ENCODE measurements around the gene HSBP1. TPM values are rescaled to one million over a fixed set of nuclear protein-coding genes. Genes with fewer than 3 reads are reported as not detected.
A peak's percentile ranks its signal among the peaks of the same experiment; 100 is the strongest.

The HSBP1 gene
- total RNA-seq, 1 donor from 2014 or later: 175 TPM

DNA sequence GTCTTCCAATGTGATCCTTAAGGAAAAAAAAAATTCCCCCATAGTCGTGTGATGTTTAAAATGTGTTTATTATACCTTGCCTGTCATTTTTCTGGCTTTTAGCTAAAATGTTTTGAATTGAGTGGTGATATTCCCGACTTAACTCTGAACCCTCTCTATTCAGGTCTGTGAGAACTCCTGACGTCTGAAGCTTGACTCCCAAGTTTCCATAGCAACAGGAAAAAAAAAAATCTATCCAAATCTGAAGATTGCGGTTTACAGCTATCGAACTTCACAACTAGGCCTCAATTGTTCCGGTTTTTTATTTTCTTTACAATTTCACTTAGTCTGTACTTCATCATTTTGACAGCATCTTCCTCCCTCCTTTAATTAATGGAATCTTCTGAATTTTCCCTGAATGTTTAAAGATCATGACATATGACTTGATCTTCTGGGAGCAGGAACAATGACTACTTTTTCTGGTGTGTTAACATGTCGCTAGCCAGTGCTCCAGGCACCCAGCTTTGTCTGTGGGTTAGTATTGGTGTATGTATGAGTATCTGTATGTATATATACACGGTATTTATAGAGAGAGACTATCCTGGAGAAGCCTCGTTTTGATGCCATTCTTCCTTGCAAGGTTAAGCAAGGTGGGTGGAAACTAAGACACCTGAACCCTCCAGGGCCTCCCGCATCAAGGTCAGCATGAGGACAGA, 12.8 kb upstream of the HSBP1 start:
- no peaks in the 10 kb centered on the region for H3K36me3 ChIP-seq
- intact Hi-C loops (cut with micrococcal nuclease): no loop called here

GRCh38 chr16:83797013-83797412, 10.8 kb upstream of the HSBP1 start:
- intact Hi-C loops (cut with micrococcal nuclease): no loop called here
- no peak overlapping the region for H3K27ac ChIP-seq (replicated peaks)

More for the DNA sequence above, 12.8 kb upstream of the HSBP1 start:
- no peaks in the 10 kb centered on the region for H3K9me3 ChIP-seq (replicated peaks)
- H3K4me3 ChIP-seq: no peak overlapping the region
- H3K4me1 ChIP-seq: no peaks in the 10 kb centered on the region
- no peak for DNase-seq
- no peaks in the 10 kb centered on the region for H3K27me3 ChIP-seq (ENCODE audit: low read depth)
- no peak for TF ChIP-seq CTCF (IDR thresholded peaks at IDR 0.05; ENCODE audit: borderline replicate concordance)
- H3K27ac ChIP-seq (replicated peaks): no peak overlapping the region

GRCh38 chr16:83799336-83799735, 8.4 kb upstream of the HSBP1 start:
- Histone ChIP-seq H3K27ac (replicated peaks) (no peak overlapping the region), H3K36me3 (no peaks in the 10 kb centered on the region), H3K9me3 (replicated peaks) (no peaks in the 10 kb centered on the region), H3K4me1 (peaks cover 13% of the 10 kb centered on the region), H3K4me3 (no peak overlapping the region), H3K27me3 (ENCODE audit: low read depth) (no peaks in the 10 kb centered on the region)
- TF ChIP-seq CTCF (IDR thresholded peaks at IDR 0.05; ENCODE audit: borderline replicate concordance): no peak
- DNase-seq: no peak
- intact Hi-C loops (cut with micrococcal nuclease): no loop called here

More at GRCh38 chr16:83797013-83797412, 10.8 kb upstream of the HSBP1 start:
- no peaks in the 10 kb centered on the region for H3K27me3 ChIP-seq (ENCODE audit: low read depth)
- peaks cover 3% of the 10 kb centered on the region for H3K4me1 ChIP-seq
- no peaks in the 10 kb centered on the region for H3K9me3 ChIP-seq (replicated peaks)
- H3K4me3 ChIP-seq: no peak overlapping the region
- no peak for TF ChIP-seq CTCF (IDR thresholded peaks at IDR 0.05; ENCODE audit: borderline replicate concordance)
- no peaks in the 10 kb centered on the region for H3K36me3 ChIP-seq
- DNase-seq: no peak

DNA sequence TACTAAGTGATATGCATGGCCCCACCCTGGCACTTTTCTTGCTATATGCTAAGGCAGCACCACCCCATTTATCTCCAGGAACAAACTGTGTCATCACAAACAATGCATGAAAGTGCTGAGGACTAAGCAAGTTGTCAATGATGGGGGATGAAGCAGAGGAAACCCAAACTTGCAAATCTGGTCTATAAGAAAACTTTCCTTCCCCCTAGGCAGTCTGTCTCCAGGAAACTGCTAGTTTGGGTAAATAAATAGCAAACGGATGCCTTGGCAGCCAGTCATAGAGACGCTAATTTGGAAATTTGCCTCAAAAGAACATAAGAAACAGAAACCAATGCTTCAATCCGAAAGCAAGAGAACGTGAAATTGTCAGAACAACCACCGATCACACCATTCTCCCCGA, 5.6 kb upstream of the HSBP1 start:
- H3K27me3 ChIP-seq (ENCODE audit: low read depth): no peaks in the 10 kb centered on the region
- H3K36me3 ChIP-seq: no peaks in the 10 kb centered on the region
- peaks cover 13% of the 10 kb centered on the region for H3K4me1 ChIP-seq
- peak overlapping the region; percentile 51 for H3K27ac ChIP-seq (replicated peaks)
- intact Hi-C loops (cut with micrococcal nuclease): no loop called here
- no peaks in the 10 kb centered on the region for H3K9me3 ChIP-seq (replicated peaks)
- H3K4me3 ChIP-seq: peak overlapping the region; percentile 54
- no peak for TF ChIP-seq CTCF (IDR thresholded peaks at IDR 0.05; ENCODE audit: borderline replicate concordance)
- DNase-seq: no peak

DNA sequence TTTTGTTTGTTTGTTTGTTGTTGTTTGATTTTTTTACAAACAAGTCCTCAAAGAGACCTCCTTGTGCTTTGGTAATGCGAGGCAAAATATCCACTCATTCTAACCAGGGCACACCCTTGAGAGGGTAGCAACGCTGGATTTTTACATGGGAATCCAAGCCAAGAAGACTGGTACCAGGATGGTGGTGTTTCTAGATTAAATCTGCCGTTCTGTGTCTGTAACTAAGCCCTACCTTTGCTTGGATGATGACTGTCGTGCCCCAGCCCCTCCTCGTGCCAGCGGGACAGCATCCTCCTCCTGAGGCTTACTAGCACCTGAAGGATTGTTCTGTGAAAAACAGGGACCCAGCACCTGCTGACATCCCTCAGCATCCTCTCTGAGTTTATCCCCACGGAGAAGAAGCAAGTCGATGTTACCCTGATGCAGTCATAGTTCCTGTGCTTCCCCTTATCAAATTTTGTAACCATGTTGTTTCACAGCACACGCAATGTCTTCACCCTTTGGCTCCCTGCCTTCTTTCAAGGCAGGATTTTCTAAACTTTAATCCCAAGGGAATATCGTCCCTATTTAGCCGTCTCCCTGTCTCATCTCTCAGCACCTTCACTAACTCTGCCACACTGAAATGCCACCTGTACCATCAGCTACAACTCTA, 5.1 kb upstream of the HSBP1 start:
- intact Hi-C loops (cut with micrococcal nuclease): no loop called here
- peak overlapping the region; percentile 51 for H3K27ac ChIP-seq (replicated peaks)

More for the DNA sequence above, 5.1 kb upstream of the HSBP1 start:
- no peak for TF ChIP-seq CTCF (IDR thresholded peaks at IDR 0.05; ENCODE audit: borderline replicate concordance)
- no peak for DNase-seq
- Histone ChIP-seq H3K4me1 (peaks cover 13% of the 10 kb centered on the region), H3K27me3 (ENCODE audit: low read depth) (no peaks in the 10 kb centered on the region), H3K9me3 (replicated peaks) (no peaks in the 10 kb centered on the region), H3K4me3 (peak overlapping the region; percentile 54), H3K36me3 (no peaks in the 10 kb centered on the region)

Measured in left ventricle myocardium inferior (tissue), 1 donor.